ENCODE data around the gene ZNF547.
A peak's percentile ranks its signal among the peaks of the same experiment; 100 is the strongest.
"Not testable (repeated sequence)": the region's sequence is repeated elsewhere in the genome, so short reads cannot be mapped to it uniquely, and the experiment has no call there.

The ZNF547 gene

GRCh38 chr19:57363688-57364181 lies 384 bp downstream of the ZNF547 start:
- peak overlapping the region; percentile 78 for H3K4me3 ChIP-seq (ENCODE audit: low read length)
- DNase-seq (ENCODE audit: low read depth) = peak; percentile 9
- TF ChIP-seq CTCF (IDR thresholded peaks at IDR 0.05; ENCODE audit: insufficient read depth, low read depth, low read length, missing control alignments) = no peak

GRCh38 chr19:57366776-57367175 lies 3.4 kb downstream of the ZNF547 start:
- no peak for TF ChIP-seq CTCF (IDR thresholded peaks at IDR 0.05; ENCODE audit: insufficient read depth, low read depth, low read length, missing control alignments)
- DNase-seq (ENCODE audit: low read depth) = no peak
- no peak overlapping the region for H3K4me3 ChIP-seq (ENCODE audit: low read length)

GRCh38 chr19:57374179-57374578 lies 10.8 kb downstream of the ZNF547 start:
- H3K4me3 ChIP-seq (ENCODE audit: low read length) = no peak overlapping the region
- TF ChIP-seq CTCF (IDR thresholded peaks at IDR 0.05; ENCODE audit: insufficient read depth, low read depth, low read length, missing control alignments) = no peak

GRCh38 chr19:57374647-57375046 lies 11.3 kb downstream of the ZNF547 start:
- H3K4me3 ChIP-seq (ENCODE audit: low read length); DNase-seq (ENCODE audit: low read depth): not testable (repeated sequence)

More at GRCh38 chr19:57374179-57374578, 10.8 kb downstream of the ZNF547 start:
- no peak for DNase-seq (ENCODE audit: low read depth)

- TF ChIP-seq CTCF (IDR thresholded peaks at IDR 0.05; ENCODE audit: insufficient read depth, low read depth, low read length, missing control alignments) = no peak
- no peak overlapping the region for H3K4me3 ChIP-seq (ENCODE audit: low read length)
- no peak for DNase-seq (ENCODE audit: low read depth)
Observed at GRCh38 chr19:57376151-57376550, 12.8 kb downstream of the ZNF547 start.

GRCh38 chr19:57377498-57378146 lies 14.3 kb downstream of the ZNF547 start:
- no peak for TF ChIP-seq CTCF (IDR thresholded peaks at IDR 0.05; ENCODE audit: insufficient read depth, low read depth, low read length, missing control alignments)
- no peak overlapping the region for H3K4me3 ChIP-seq (ENCODE audit: low read length)
- DNase-seq (ENCODE audit: low read depth) = no peak

- H3K4me3 ChIP-seq (ENCODE audit: low read length) = no peak overlapping the region
- no peak for DNase-seq (ENCODE audit: low read depth)
- TF ChIP-seq CTCF (IDR thresholded peaks at IDR 0.05; ENCODE audit: insufficient read depth, low read depth, low read length, missing control alignments) = no peak
Observed at GRCh38 chr19:57380923-57381322, 17.6 kb downstream of the ZNF547 start.
